Sigmoid colon (tissue), 4 donors: ENCODE data around the gene PRM1.

Source experiments
- CTCF ChIP-seq, 4 experiments: fragments of 450-650 bp in 3 of 4; fragments of 200-600 bp in 1 of 4; IDR thresholded peaks; one replicate each; pipeline ENCODE4 v1.5.1; 2016 to 2019; ENCODE audit warnings: antibody characterized with exemption in 4 of 4, mild to moderate bottlenecking in 3 of 4, moderate library complexity in 2 of 4
- EP300 ChIP-seq, 4 donors: sonication (generic); formaldehyde crosslinking; IDR thresholded peaks; one replicate each; pipeline ENCODE4 v1.6.1; 2017; ENCODE audit warnings: antibody characterized with exemption in 4 of 4
- POLR2A ChIP-seq, 2 donors: fragments of 450-650 bp; IDR thresholded peaks; one replicate each; pipeline ENCODE4 v1.6.1; 2016; ENCODE audit warnings: antibody characterized with exemption in 2 of 2, mild to moderate bottlenecking in 2 of 2, moderate library complexity in 2 of 2
- POLR2AphosphoS5 ChIP-seq, 4 donors: sonication (generic); formaldehyde crosslinking; IDR thresholded peaks; one replicate each; pipeline ENCODE4 v1.6.1; 2017; ENCODE audit warnings: antibody characterized with exemption in 4 of 4

GRCh38 chr16:11232852-11233726 is 48.0 kb downstream of the PRM1 start:
- TF ChIP-seq POLR2AphosphoS5 (IDR thresholded peaks at IDR 0.05) (peak in 1 of 4 donors; percentile 25), CTCF (IDR thresholded peaks at IDR 0.05) (no peak), POLR2A (IDR thresholded peaks at IDR 0.05) (no peak), EP300 (IDR thresholded peaks at IDR 0.05) (no peak)
